Measurements from ENCODE around the gene SHH.
"Not testable (repeated sequence)": the region's sequence is repeated elsewhere in the genome, so short reads cannot be mapped to it uniquely, and the experiment has no call there.

The SHH gene

GRCh38 chr7:155819186-155819585, 6.9 kb upstream of the SHH start:
- H3K9me3 ChIP-seq (ENCODE audit: insufficient read depth, low read length): no peaks in the 10 kb centered on the region
- H3K4me3 ChIP-seq (ENCODE audit: insufficient read depth, low read length, poor library complexity, severe bottlenecking): no peak overlapping the region
- no peaks in the 10 kb centered on the region for H3K79me2 ChIP-seq (ENCODE audit: insufficient read depth, low read length)
- H3F3A ChIP-seq (ENCODE audit: insufficient read depth): no peaks in the 10 kb centered on the region
- no peak for TF ChIP-seq EZH2phosphoT487 (conservative IDR thresholded peaks at IDR 0.05; ENCODE audit: low read length)
- no peak for TF ChIP-seq CTCF (IDR thresholded peaks at IDR 0.05; ENCODE audit: insufficient read depth, low read length, poor library complexity, severe bottlenecking)
- H3K27ac ChIP-seq (ENCODE audit: low read depth, low read length): no peak overlapping the region
- H3K36me3 ChIP-seq (ENCODE audit: low read length): no peaks in the 10 kb centered on the region
- H3K4me2 ChIP-seq (ENCODE audit: low read depth, low read length, poor library complexity, severe bottlenecking): no peak overlapping the region
- H3K27me3 ChIP-seq (ENCODE audit: low read length): no peaks in the 10 kb centered on the region
- no peaks in the 10 kb centered on the region for H3K9me2 ChIP-seq (replicated peaks; ENCODE audit: insufficient read depth, low read length)
- H2AFZ ChIP-seq (ENCODE audit: low read depth, low read length, severe bottlenecking): no peak overlapping the region
- H3K9ac ChIP-seq (ENCODE audit: low read length): no peak overlapping the region
- H4K20me1 ChIP-seq (ENCODE audit: low read depth, low read length): no peaks in the 10 kb centered on the region

DNA sequence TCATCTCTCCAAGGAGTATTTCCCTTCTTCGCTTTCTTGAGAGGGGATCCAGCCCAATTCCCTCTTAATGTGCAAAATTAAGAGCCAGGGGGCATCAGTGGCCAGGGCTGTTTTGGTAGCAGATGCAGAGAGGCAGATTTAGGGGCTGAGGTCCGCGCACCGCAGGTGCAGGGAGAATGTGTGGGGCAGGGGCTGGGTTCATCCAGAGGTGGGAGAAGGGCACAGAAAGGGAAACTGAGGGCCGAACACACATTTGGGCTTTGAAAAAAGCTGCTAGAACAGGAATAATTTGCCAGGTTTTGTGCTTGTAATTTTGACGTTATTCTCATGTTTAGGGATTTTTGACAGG, 6.5 kb upstream of the SHH start:
- Histone ChIP-seq H3K27me3 (ENCODE audit: low read length) (no peaks in the 10 kb centered on the region), H3K27ac (ENCODE audit: low read depth, low read length) (no peak overlapping the region)

GRCh38 chr7:155818154-155818819, 6.0 kb upstream of the SHH start:
- no peaks in the 10 kb centered on the region for H4K20me1 ChIP-seq (ENCODE audit: low read depth, low read length)
- H3K27ac ChIP-seq (ENCODE audit: low read depth, low read length): no peak overlapping the region
- H3K9ac ChIP-seq (ENCODE audit: low read length): no peak overlapping the region
- H3K27me3 ChIP-seq (ENCODE audit: low read length): no peaks in the 10 kb centered on the region
- no peak for TF ChIP-seq EZH2phosphoT487 (conservative IDR thresholded peaks at IDR 0.05; ENCODE audit: low read length)
- TF ChIP-seq CTCF (IDR thresholded peaks at IDR 0.05; ENCODE audit: insufficient read depth, low read length, poor library complexity, severe bottlenecking): no peak
- no peak overlapping the region for H3K4me2 ChIP-seq (ENCODE audit: low read depth, low read length, poor library complexity, severe bottlenecking)
- H3K9me2 ChIP-seq (replicated peaks; ENCODE audit: insufficient read depth, low read length): no peaks in the 10 kb centered on the region
- H3K9me3 ChIP-seq (ENCODE audit: insufficient read depth, low read length): no peaks in the 10 kb centered on the region
- no peaks in the 10 kb centered on the region for H3F3A ChIP-seq (ENCODE audit: insufficient read depth)
- no peaks in the 10 kb centered on the region for H3K36me3 ChIP-seq (ENCODE audit: low read length)
- no peak overlapping the region for H3K4me3 ChIP-seq (ENCODE audit: insufficient read depth, low read length, poor library complexity, severe bottlenecking)
- H2AFZ ChIP-seq (ENCODE audit: low read depth, low read length, severe bottlenecking): no peak overlapping the region
- no peaks in the 10 kb centered on the region for H3K79me2 ChIP-seq (ENCODE audit: insufficient read depth, low read length)

More for the DNA sequence above, 6.5 kb upstream of the SHH start:
- Histone ChIP-seq H3F3A (ENCODE audit: insufficient read depth) (no peaks in the 10 kb centered on the region), H2AFZ (ENCODE audit: low read depth, low read length, severe bottlenecking) (no peak overlapping the region), H3K9me3 (ENCODE audit: insufficient read depth, low read length) (no peaks in the 10 kb centered on the region), H3K36me3 (ENCODE audit: low read length) (no peaks in the 10 kb centered on the region), H4K20me1 (ENCODE audit: low read depth, low read length) (no peaks in the 10 kb centered on the region), H3K9me2 (replicated peaks; ENCODE audit: insufficient read depth, low read length) (no peaks in the 10 kb centered on the region), H3K4me2 (ENCODE audit: low read depth, low read length, poor library complexity, severe bottlenecking) (no peak overlapping the region), H3K4me3 (ENCODE audit: insufficient read depth, low read length, poor library complexity, severe bottlenecking) (no peak overlapping the region), H3K79me2 (ENCODE audit: insufficient read depth, low read length) (no peaks in the 10 kb centered on the region), H3K9ac (ENCODE audit: low read length) (no peak overlapping the region)
- no peak for TF ChIP-seq CTCF (IDR thresholded peaks at IDR 0.05; ENCODE audit: insufficient read depth, low read length, poor library complexity, severe bottlenecking)
- no peak for TF ChIP-seq EZH2phosphoT487 (conservative IDR thresholded peaks at IDR 0.05; ENCODE audit: low read length)

DNA sequence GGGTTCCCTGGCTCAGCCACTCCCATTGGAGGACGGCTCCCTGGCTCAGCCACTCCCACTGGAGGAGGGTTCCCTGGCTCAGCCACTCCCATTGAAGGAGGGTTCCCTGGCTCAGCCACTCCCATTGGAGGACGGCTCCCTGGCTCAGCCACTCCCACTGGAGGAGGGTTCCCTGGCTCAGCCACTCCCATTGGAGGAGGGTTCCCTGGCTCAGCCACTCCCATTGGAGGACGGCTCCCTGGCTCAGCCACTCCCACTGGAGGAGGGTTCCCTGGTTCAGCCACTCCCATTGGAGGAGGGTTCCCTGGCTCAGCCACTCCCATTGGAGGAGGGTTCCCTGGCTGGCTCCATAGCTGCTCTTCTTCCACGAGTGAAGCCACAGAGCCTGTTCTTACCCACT, 5.3 kb upstream of the SHH start:
- not testable (repeated sequence) for H3F3A ChIP-seq (ENCODE audit: insufficient read depth)

More for the DNA sequence above, 5.3 kb upstream of the SHH start:
- not testable (repeated sequence) for H3K79me2 ChIP-seq (ENCODE audit: insufficient read depth, low read length); H3K4me2 ChIP-seq (ENCODE audit: low read depth, low read length, poor library complexity, severe bottlenecking); H3K9me2 ChIP-seq (replicated peaks; ENCODE audit: insufficient read depth, low read length); H3K4me3 ChIP-seq (ENCODE audit: insufficient read depth, low read length, poor library complexity, severe bottlenecking); H4K20me1 ChIP-seq (ENCODE audit: low read depth, low read length); H3K27me3 ChIP-seq (ENCODE audit: low read length); H3K27ac ChIP-seq (ENCODE audit: low read depth, low read length); H3K9me3 ChIP-seq (ENCODE audit: insufficient read depth, low read length); H3K36me3 ChIP-seq (ENCODE audit: low read length); H3K9ac ChIP-seq (ENCODE audit: low read length); H2AFZ ChIP-seq (ENCODE audit: low read depth, low read length, severe bottlenecking)
